ENCODE data around the gene NAGS.
"Not testable (repeated sequence)": the region's sequence is repeated elsewhere in the genome, so short reads cannot be mapped to it uniquely, and the experiment has no call there.

The NAGS gene

GRCh38 chr17:44007346-44008204, 3.2 kb downstream of the NAGS start:
- DNase-seq (ENCODE audit: low read depth) = no peak

- DNase-seq (ENCODE audit: low read depth) = no peak
Observed at GRCh38 chr17:44008205-44008909, 3.9 kb downstream of the NAGS start.

- DNase-seq (ENCODE audit: low read depth) = no peak
Observed at GRCh38 chr17:44010966-44011647, 6.7 kb downstream of the NAGS start.

GRCh38 chr17:44011876-44012275, 7.5 kb downstream of the NAGS start:
- no peak for DNase-seq (ENCODE audit: low read depth)

GRCh38 chr17:44012391-44012790, 8.0 kb downstream of the NAGS start:
- DNase-seq (ENCODE audit: low read depth) = no peak

- no peak for DNase-seq (ENCODE audit: low read depth)
Observed at GRCh38 chr17:44012874-44013273, 8.5 kb downstream of the NAGS start.

GRCh38 chr17:44014133-44014436, 9.7 kb downstream of the NAGS start:
- no peak for DNase-seq (ENCODE audit: low read depth)

GRCh38 chr17:44014437-44015172, 10.2 kb downstream of the NAGS start, which contains the start of gene TMEM101:
TSS of gene TMEM101 (minus strand) at chr17:44014963. CDS start at chr17:44014952, 11 bp downstream.
- peak; percentile 79 for DNase-seq (ENCODE audit: low read depth)

GRCh38 chr17:44021227-44021626, 16.8 kb downstream of the NAGS start:
- not testable (repeated sequence) for DNase-seq (ENCODE audit: low read depth)

GRCh38 chr17:44022246-44022645, 17.8 kb downstream of the NAGS start:
- no peak for DNase-seq (ENCODE audit: low read depth)

- DNase-seq (ENCODE audit: low read depth) = no peak
Observed at GRCh38 chr17:44023545-44024270, 19.3 kb downstream of the NAGS start.

GRCh38 chr17:44024271-44024663, 19.8 kb downstream of the NAGS start:
- DNase-seq (ENCODE audit: low read depth) = no peak

GRCh38 chr17:44024853-44025252, 20.4 kb downstream of the NAGS start:
- DNase-seq (ENCODE audit: low read depth) = no peak

GRCh38 chr17:44029736-44030135, 25.3 kb downstream of the NAGS start:
- no peak for DNase-seq (ENCODE audit: low read depth)

- DNase-seq (ENCODE audit: low read depth) = no peak
Observed at GRCh38 chr17:44030482-44030881, 26.1 kb downstream of the NAGS start.

GRCh38 chr17:44033861-44034408, 29.5 kb downstream of the NAGS start:
- DNase-seq (ENCODE audit: low read depth) = no peak

- not testable (repeated sequence) for DNase-seq (ENCODE audit: low read depth)
Observed at GRCh38 chr17:44034688-44035087, 30.3 kb downstream of the NAGS start.

GRCh38 chr17:44037471-44037870, 33.0 kb downstream of the NAGS start:
- DNase-seq (ENCODE audit: low read depth) = no peak

GRCh38 chr17:44038604-44039011, 34.2 kb downstream of the NAGS start:
- no peak for DNase-seq (ENCODE audit: low read depth)

GRCh38 chr17:44039829-44040635, 35.6 kb downstream of the NAGS start:
- DNase-seq (ENCODE audit: low read depth) = no peak

All from activated T-helper 9 cell treated with anti-CD3 and anti-CD28 coated beads, Interleukin-2, amount 50 U/mL, for 16 hours (primary cell).